Activated CD8-positive, alpha-beta T cell treated with anti-CD3 and anti-CD28 coated beads for 36 hours (primary cell): ENCODE data around the gene FAM222B. TPM values are rescaled to one million over a fixed set of nuclear protein-coding genes. Genes with fewer than 3 reads are reported as not detected.
A peak's percentile ranks its signal among the peaks of the same experiment; 100 is the strongest.

ENCODE experiments used
- ATAC-seq: fragments of 200-7000 bp; cut with Tn5 transposase; one replicate; pipeline ENCODE4 v1.10.0; 2021; ENCODE audit warnings: mild to moderate bottlenecking, moderate library complexity
- CTCF ChIA-PET: fragments of 350-600 bp; sonication (Branson Sonifier 250); formaldehyde crosslinking; loops from one replicate; lab custom pipeline; 2021; ENCODE audit warnings: antibody characterized with exemption; lab: Charles Lee
- POLR2A ChIA-PET: fragments of 350-600 bp; sonication (Branson Sonifier 250); formaldehyde crosslinking; loops from one replicate; lab custom pipeline; 2021; ENCODE audit warnings: antibody characterized with exemption; lab: Charles Lee
- DNase-seq: peaks from one replicate; pipeline ENCODE4 v3.0.0-alpha.2; 2020
- H3K27ac Mint-ChIP-seq: one replicate; pipeline ENCODE4 v1.8.0; 2021; ENCODE audit warnings: mild to moderate bottlenecking, mixed read lengths
- H3K27me3 Mint-ChIP-seq: one replicate; pipeline ENCODE4 v1.8.0; 2021; ENCODE audit warnings: mixed read lengths
- H3K36me3 Mint-ChIP-seq: one replicate; pipeline ENCODE4 v1.8.0; 2021; ENCODE audit warnings: low read depth, mixed read lengths
- H3K4me1 Mint-ChIP-seq: one replicate; pipeline ENCODE4 v1.8.0; 2021; ENCODE audit warnings: low read depth, mixed read lengths
- H3K4me3 Mint-ChIP-seq: one replicate; pipeline ENCODE4 v1.8.0; 2021; ENCODE audit warnings: mild to moderate bottlenecking, moderate library complexity, mixed read lengths
- H3K9me3 Mint-ChIP-seq: one replicate; pipeline ENCODE4 v1.8.0; 2021; ENCODE audit warnings: mixed read lengths
- CTCF ChIP-seq: fragments of 200-600 bp; IDR thresholded peaks from one replicate; pipeline ENCODE4 v1.8.0; 2022; ENCODE audit warnings: antibody characterized with exemption, mild to moderate bottlenecking
- intact Hi-C: fragments of 100-400 bp; cut with micrococcal nuclease; formaldehyde crosslinking; loops from one replicate; pipeline ENCODE4 v1.10.0; 2022
- total RNA-seq, 2 experiments: library from RNA; stranded (reverse); gene quantifications; one replicate each; pipeline ENCODE4 v1.2.3, GENCODE V29; 2021

Gene FAM222B
- total RNA-seq, 2 experiments from 2014 or later: 14.7 to 15.2 TPM

DNA sequence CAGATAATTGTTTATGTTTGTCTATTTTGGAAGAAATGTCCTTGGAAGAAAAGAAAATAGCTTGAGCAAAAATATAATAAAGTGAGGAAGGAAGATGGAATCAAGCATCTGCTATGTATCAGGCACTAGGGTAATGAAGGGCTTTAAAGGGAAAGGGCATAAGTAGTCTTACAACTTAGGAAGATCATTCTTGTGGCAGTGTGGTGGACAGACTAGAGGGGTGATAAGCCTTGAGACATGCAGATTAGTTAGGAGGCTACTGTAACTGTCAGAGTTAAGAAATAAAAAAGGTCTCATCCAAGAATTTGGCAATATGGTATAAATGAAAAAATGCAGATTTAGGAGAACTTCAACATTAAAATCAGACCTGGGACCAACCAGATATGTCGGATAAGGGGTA lies 14.9 kb downstream of the FAM222B start:
- no peaks in the 10 kb centered on the region for H3K27me3 Mint-ChIP-seq
- intact Hi-C loops: no loop called here
- ATAC-seq (no peak), DNase-seq (no peak)
- POLR2A ChIA-PET: interaction anchor here (0.6 to 1.2 kb wide), 2 partner anchors 12 to 100 kb away, joined by 3 read pairs; no protein-coding TSS in a partner anchor
- H3K4me3 Mint-ChIP-seq: no peak overlapping the region
- TF ChIP-seq CTCF: no peak
- peaks cover 13% of the 10 kb centered on the region for H3K36me3 Mint-ChIP-seq
- no peaks in the 10 kb centered on the region for H3K9me3 Mint-ChIP-seq
- H3K4me1 Mint-ChIP-seq: peaks cover 10% of the 10 kb centered on the region
- no peak overlapping the region for H3K27ac Mint-ChIP-seq
- CTCF ChIA-PET: interaction anchor here (0.7 to 3.1 kb wide), 9 partner anchors 9 to 101 kb away, joined by 3 to 16 read pairs (median 4); no protein-coding TSS in a partner anchor

GRCh38 chr17:28819582-28819981 lies 23.0 kb downstream of the FAM222B start:
- H3K27ac Mint-ChIP-seq: no peak overlapping the region
- H3K4me3 Mint-ChIP-seq: no peak overlapping the region
- intact Hi-C loops: loop anchor here (10.0 kb wide), 2 partner anchors 55 to 475 kb away; partner anchors contain the start of gene NUFIP2

GRCh38 chr17:28818819-28819221 lies 23.8 kb downstream of the FAM222B start:
- no peak for ATAC-seq
- intact Hi-C loops: loop anchor here (10.0 kb wide), 2 partner anchors 56 to 476 kb away; partner anchors contain the start of gene NUFIP2
- Mint-ChIP-seq H3K9me3 (no peaks in the 10 kb centered on the region), H3K27ac (no peak overlapping the region), H3K27me3 (no peaks in the 10 kb centered on the region), H3K4me3 (no peak overlapping the region), H3K4me1 (peaks cover 10% of the 10 kb centered on the region), H3K36me3 (no peaks in the 10 kb centered on the region)
- TF ChIP-seq CTCF: no peak
- ChIA-PET POLR2A (no interaction called here), CTCF (interaction anchor here (0.7 to 2.4 kb wide), 7 partner anchors 9 to 401 kb away, joined by 3 to 22 read pairs (median 5); no protein-coding TSS in a partner anchor)
- DNase-seq: no peak

More at GRCh38 chr17:28819582-28819981, 23.0 kb downstream of the FAM222B start:
- no peaks in the 10 kb centered on the region for H3K9me3 Mint-ChIP-seq
- no peaks in the 10 kb centered on the region for H3K27me3 Mint-ChIP-seq
- no peaks in the 10 kb centered on the region for H3K36me3 Mint-ChIP-seq
- TF ChIP-seq CTCF: no peak
- DNase-seq: no peak
- ChIA-PET CTCF (interaction anchor here (1.4 to 2.4 kb wide), 5 partner anchors 13 to 93 kb away, joined by 3 to 22 read pairs (median 5); no protein-coding TSS in a partner anchor), POLR2A (no interaction called here)
- ATAC-seq: no peak
- peaks cover 10% of the 10 kb centered on the region for H3K4me1 Mint-ChIP-seq

DNA sequence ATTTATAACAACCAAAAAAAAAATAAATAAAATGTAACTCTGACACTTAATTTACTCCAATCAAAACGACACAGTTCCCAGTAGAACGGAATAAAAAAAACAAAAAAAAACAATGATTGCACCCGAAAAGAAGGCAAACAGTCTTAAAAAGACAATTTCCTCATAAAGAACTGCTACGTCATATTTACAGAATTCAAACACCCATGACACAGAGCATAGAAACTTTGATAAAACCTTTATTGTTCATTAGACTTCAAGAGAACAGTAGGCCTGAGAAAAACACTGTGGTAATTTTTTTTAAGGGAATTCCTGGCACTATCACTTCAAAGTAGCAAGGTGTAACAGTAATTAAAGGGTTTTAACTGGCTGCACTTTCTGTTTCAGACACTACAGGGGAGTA lies 26.1 kb downstream of the FAM222B start:
- intact Hi-C loops: loop anchor here (10.0 kb wide), 2 partner anchors 58 to 478 kb away; partner anchors contain the start of gene NUFIP2
- H3K27ac Mint-ChIP-seq: peak overlapping the region; percentile 38
- no peaks in the 10 kb centered on the region for H3K36me3 Mint-ChIP-seq
- ChIA-PET POLR2A (no interaction called here), CTCF (no interaction called here)
- no peak overlapping the region for H3K4me3 Mint-ChIP-seq
- peaks cover 16% of the 10 kb centered on the region for H3K4me1 Mint-ChIP-seq
- DNase-seq (no peak), ATAC-seq (no peak)
- H3K9me3 Mint-ChIP-seq: no peaks in the 10 kb centered on the region
- TF ChIP-seq CTCF: no peak
- H3K27me3 Mint-ChIP-seq: no peaks in the 10 kb centered on the region

GRCh38 chr17:28812748-28813377 lies 29.7 kb downstream of the FAM222B start:
- no peaks in the 10 kb centered on the region for H3K9me3 Mint-ChIP-seq
- peaks cover 39% of the 10 kb centered on the region for H3K4me1 Mint-ChIP-seq

More at GRCh38 chr17:28812748-28813377, 29.7 kb downstream of the FAM222B start:
- POLR2A ChIA-PET: interaction anchor here (0.8 to 1.5 kb wide), 3 partner anchors 10 to 89 kb away, joined by 3 to 4 read pairs (median 3); no protein-coding TSS in a partner anchor
- ATAC-seq (peak; percentile 51), DNase-seq (no peak)
- Mint-ChIP-seq H3K27ac (peak overlapping the region; percentile 91), H3K4me3 (peak overlapping the region; percentile 90), H3K27me3 (no peaks in the 10 kb centered on the region), H3K36me3 (peaks cover 2% of the 10 kb centered on the region)
- TF ChIP-seq CTCF: no peak
- CTCF ChIA-PET: interaction anchor here (0.7 to 7.5 kb wide), 5 partner anchors 48 to 99 kb away, joined by 3 to 59 read pairs (median 5); partner anchors contain the start of genes DHRS13 and FLOT2
- intact Hi-C loops: loop anchor here (5.0 to 10.0 kb wide), 3 partner anchors 62 to 482 kb away; partner anchors contain the start of genes NEK8, NUFIP2 and TLCD1
